Kidney epithelial cell (primary cell): ENCODE results near the gene ADGRF4. TPM values are rescaled to one million over a fixed set of nuclear protein-coding genes. Genes with fewer than 3 reads are reported as not detected.

ENCODE experiments used
- DNase-seq: peaks from one replicate; pipeline ENCODE4 v3.0.0-alpha.2; 2010; ENCODE audit warnings: low read depth
- H3K27me3 ChIP-seq: 2 replicates; pipeline ENCODE4 v1.6.0; 2011; ENCODE audit warnings: low read length; ENCODE audit not compliant: control insufficient read depth, insufficient read depth
- H3K36me3 ChIP-seq: 2 replicates; pipeline ENCODE4 v1.5.1; 2011; ENCODE audit warnings: low read length; ENCODE audit not compliant: control insufficient read depth, insufficient read depth
- H3K4me3 ChIP-seq: 2 replicates; pipeline ENCODE4 v1.5.1; 2011; ENCODE audit warnings: low read depth, mild to moderate bottlenecking, control low read depth, low read length
- CTCF ChIP-seq: IDR thresholded peaks from 2 replicates; pipeline ENCODE4 v1.5.1; 2011; ENCODE audit warnings: mild to moderate bottlenecking, moderate library complexity, low read length, control low read depth, inconsistent platforms; ENCODE audit not compliant: insufficient read depth, poor library complexity, severe bottlenecking
- total RNA-seq: library from RNA; depleted of rRNA; stranded (reverse); fragments of >200 nt; gene quantifications from 2 replicates; pipeline ENCODE4 v1.2.3, GENCODE V29; 2015

Gene ADGRF4
- total RNA-seq, 1 donor from 2014 or later, result 7.7 TPM

- no peaks in the 10 kb centered on the region for H3K36me3 ChIP-seq
Observed at GRCh38 chr6:47655719-47656595, 42.4 kb upstream of the ADGRF4 start.

GRCh38 chr6:47661960-47662359 lies 36.4 kb upstream of the ADGRF4 start:
- DNase-seq, result no peak
- Histone ChIP-seq H3K27me3 (no peaks in the 10 kb centered on the region), H3K4me3 (no peak overlapping the region), H3K36me3 (no peaks in the 10 kb centered on the region)
- TF ChIP-seq CTCF, result no peak

More at GRCh38 chr6:47655719-47656595, 42.4 kb upstream of the ADGRF4 start:
- H3K4me3 ChIP-seq, result no peak overlapping the region
- DNase-seq, result peak; percentile 78
- TF ChIP-seq CTCF, result no peak
- H3K27me3 ChIP-seq, result no peaks in the 10 kb centered on the region

- TF ChIP-seq CTCF, result no peak
- Histone ChIP-seq H3K4me3 (no peak overlapping the region), H3K27me3 (no peaks in the 10 kb centered on the region), H3K36me3 (no peaks in the 10 kb centered on the region)
- DNase-seq, result no peak
Observed at GRCh38 chr6:47663462-47664216, 34.7 kb upstream of the ADGRF4 start.

- TF ChIP-seq CTCF, result no peak
- DNase-seq, result no peak
- no peaks in the 10 kb centered on the region for H3K27me3 ChIP-seq
Observed at GRCh38 chr6:47665112-47665511, 33.3 kb upstream of the ADGRF4 start.

GRCh38 chr6:47669684-47670513 lies 28.5 kb upstream of the ADGRF4 start:
- H3K36me3 ChIP-seq, result no peaks in the 10 kb centered on the region
- no peaks in the 10 kb centered on the region for H3K27me3 ChIP-seq
- TF ChIP-seq CTCF, result no peak
- no peak overlapping the region for H3K4me3 ChIP-seq
- peak; percentile 90 for DNase-seq

More at GRCh38 chr6:47665112-47665511, 33.3 kb upstream of the ADGRF4 start:
- no peak overlapping the region for H3K4me3 ChIP-seq
- no peaks in the 10 kb centered on the region for H3K36me3 ChIP-seq
